HepG2 (cell line): ENCODE results near the gene ZBTB25. TPM values are rescaled to one million over a fixed set of nuclear protein-coding genes. Genes with fewer than 3 reads are reported as not detected.

Experiments
- ATAC-seq: fragments of 200-7000 bp; cut with Tn5 transposase; 3 replicates; pipeline ENCODE4 v1.9.1; 2020; ENCODE audit warnings: mild to moderate bottlenecking, moderate library complexity
- BruUV-seq: library from RNA; stranded (reverse); fragments of 400-500 nt; replicated peaks from 2 replicates; lab custom pipeline; 2021; lab: Mats Ljungman, UMichigan
- CTCF ChIA-PET: fragments of 300-600 bp; formaldehyde crosslinking; extraction: SDS; loops from one replicate; lab custom pipeline; 2021; ENCODE audit warnings: low total read pairs, inconsistent platforms, low intra/inter-chr PET ratio; lab: Yijun Ruan, JAX
- POLR2A ChIA-PET: fragments of 350-600 bp; sonication (Branson Sonifier 250); formaldehyde crosslinking; loops from one replicate; lab custom pipeline; 2020; ENCODE audit warnings: antibody characterized with exemption, inconsistent platforms; lab: Yijun Ruan, JAX
- DNase-seq: peaks from one replicate; pipeline ENCODE4 v3.0.0-alpha.2; 2015; ENCODE audit warnings: low spot score
- FAIRE-seq: peaks from 3 replicates; lab custom pipeline; 2011; peaks lifted over from hg19 to GRCh38; lab: Jason Lieb, UNC
- H2AFZ ChIP-seq: one replicate; pipeline ENCODE4 v1.6.1; 2011; ENCODE audit warnings: low read length, inconsistent platforms
- H3K27ac ChIP-seq: fragments of 300-600 bp; 3 replicates; pipeline ENCODE4 v1.8.0; 2011; ENCODE audit warnings: mixed run types, mild to moderate bottlenecking, mixed read lengths, low read length, inconsistent platforms; ENCODE audit not compliant: insufficient read depth; ENCODE audit errors: extremely low read length
- H3K27me3 ChIP-seq, 2 experiments: fragments of 200-600 bp in 1 of 2; 2 replicates in 1 of 2; 3 replicates in 1 of 2; pipeline versions ENCODE4 v1.6.0 to v1.8.0; 2011; ENCODE audit warnings: low read length in 2 of 2, mild to moderate bottlenecking in 2 of 2, moderate library complexity in 2 of 2, inconsistent platforms in 1 of 2; ENCODE audit not compliant: insufficient read depth in 2 of 2, control insufficient read depth in 1 of 2
- H3K36me3 ChIP-seq, 2 experiments: fragments of 200-600 bp in 1 of 2; replicated peaks in 1 of 2; 2 replicates in 1 of 2; 3 replicates in 1 of 2; pipeline versions ENCODE4 v1.5.1 to v1.8.0; 2011; ENCODE audit warnings: low read length in 2 of 2, inconsistent platforms in 1 of 2; ENCODE audit not compliant: insufficient read depth in 2 of 2, control insufficient read depth in 1 of 2
- H3K4me1 ChIP-seq: 2 replicates; pipeline ENCODE4 v1.5.1; 2012; ENCODE audit warnings: low read length, inconsistent platforms; ENCODE audit not compliant: insufficient read depth
- H3K4me2 ChIP-seq: 2 replicates; pipeline ENCODE4 v1.6.0; 2011; ENCODE audit warnings: low read depth, low read length, inconsistent platforms
- H3K4me3 ChIP-seq, 3 experiments: fragments of 200-600 bp in 1 of 3; sonication (generic), shearing (Covaris generic) in 1 of 3; replicated peaks in 1 of 3; 2 replicates each; pipeline ENCODE4 v1.5.1; 2011 to 2016; ENCODE audit warnings: low read length in 3 of 3, inconsistent platforms in 2 of 3, low read depth in 2 of 3, mild to moderate bottlenecking in 2 of 3, control low read depth in 1 of 3, mixed read lengths in 1 of 3; ENCODE audit not compliant: insufficient read depth in 1 of 3
- H3K79me2 ChIP-seq: one replicate; pipeline ENCODE4 v1.6.1; 2011; ENCODE audit warnings: low read length, inconsistent platforms; ENCODE audit not compliant: insufficient read depth
- H3K9ac ChIP-seq: 2 replicates; pipeline ENCODE4 v1.6.0; 2011; ENCODE audit warnings: mild to moderate bottlenecking, low read depth, low read length, inconsistent platforms; ENCODE audit not compliant: insufficient read depth
- H3K9me3 ChIP-seq: 2 replicates; pipeline ENCODE4 v1.5.1; 2012; ENCODE audit warnings: mild to moderate bottlenecking, low read length
- H4K20me1 ChIP-seq: 2 replicates; pipeline ENCODE4 v1.6.0; 2011; ENCODE audit warnings: inconsistent platforms, mild to moderate bottlenecking, low read length, moderate library complexity; ENCODE audit not compliant: insufficient read depth
- BORCS8-MEF2B ChIP-seq: sonication (generic); formaldehyde crosslinking; IDR thresholded peaks from 2 replicates; pipeline ENCODE4 v1.8.0; 2022; ENCODE audit warnings: mild to moderate bottlenecking, missing genetic modification reagents
- CHD2 ChIP-seq: IDR thresholded peaks from 2 replicates; pipeline ENCODE4 v1.6.1; 2011; ENCODE audit warnings: low read depth, low read length, improper control_type of control experiment
- EZH2 ChIP-seq: conservative IDR thresholded peaks from 2 replicates; pipeline ENCODE4 v1.6.1; 2012; ENCODE audit warnings: mild to moderate bottlenecking, low read depth, low read length, moderate library complexity
- GMEB1 ChIP-seq: sonication (generic); formaldehyde crosslinking; IDR thresholded peaks from 2 replicates; pipeline ENCODE4 v1.5.1; 2020; ENCODE audit warnings: missing genetic modification reagents, mild to moderate bottlenecking, borderline replicate concordance
- HDAC6 ChIP-seq: fragments of 200-600 bp; sonication (generic); IDR thresholded peaks from 2 replicates; pipeline ENCODE4 v1.7.0; 2017; ENCODE audit warnings: mild to moderate bottlenecking, antibody characterized with exemption, low read length, low read depth
- HES4 ChIP-seq: sonication (generic); formaldehyde crosslinking; IDR thresholded peaks from 2 replicates; pipeline ENCODE4 v1.9.0; 2021; ENCODE audit warnings: mild to moderate bottlenecking, missing genetic modification reagents, borderline replicate concordance
- HHEX ChIP-seq: IDR thresholded peaks from 2 replicates; pipeline ENCODE4 v1.6.1; 2016; ENCODE audit warnings: control low read depth
- HIVEP1 ChIP-seq: sonication (generic); formaldehyde crosslinking; IDR thresholded peaks from 2 replicates; pipeline ENCODE4 v1.4.0; 2020; ENCODE audit warnings: mild to moderate bottlenecking, missing genetic modification reagents
- HNRNPUL1 ChIP-seq: fragments of 200-400 bp; formaldehyde crosslinking; IDR thresholded peaks from 2 replicates; pipeline ENCODE4 v1.6.1; 2017; ENCODE audit warnings: low read depth, mild to moderate bottlenecking, low read length, moderate library complexity
- KLF13 ChIP-seq: sonication (generic); formaldehyde crosslinking; IDR thresholded peaks from 2 replicates; pipeline ENCODE4 v1.4.0; 2020; ENCODE audit warnings: mild to moderate bottlenecking, missing genetic modification reagents
- LCORL ChIP-seq, 2 experiments: fragments of 450-650 bp in 1 of 2; sonication (generic) in 1 of 2; formaldehyde crosslinking in 1 of 2; IDR thresholded peaks; 2 replicates each; pipeline versions ENCODE4 v1.5.0 to v1.6.1; 2017 to 2020; ENCODE audit warnings: antibody characterized with exemption in 1 of 2, missing genetic modification reagents in 1 of 2
- NKX3-1 ChIP-seq: sonication (generic); formaldehyde crosslinking; IDR thresholded peaks from 2 replicates; pipeline ENCODE4 v1.5.0; 2020; ENCODE audit warnings: missing genetic modification reagents
- TBX2 ChIP-seq: sonication (generic); formaldehyde crosslinking; IDR thresholded peaks from 2 replicates; pipeline ENCODE4 v1.5.0; 2020; ENCODE audit warnings: missing genetic modification reagents, mild to moderate bottlenecking, borderline replicate concordance
- ZMYM3 ChIP-seq: sonication (generic); formaldehyde crosslinking; IDR thresholded peaks from 2 replicates; pipeline ENCODE4 v1.5.1; 2020; ENCODE audit warnings: mild to moderate bottlenecking, missing genetic modification reagents
- ZNF280D ChIP-seq: sonication (generic); formaldehyde crosslinking; IDR thresholded peaks from 2 replicates; pipeline ENCODE4 v1.5.1; 2020; ENCODE audit warnings: mild to moderate bottlenecking, missing genetic modification reagents
- ZNF569 ChIP-seq: sonication (generic); formaldehyde crosslinking; IDR thresholded peaks from 2 replicates; pipeline ENCODE4 v1.5.0; 2020; ENCODE audit warnings: mild to moderate bottlenecking, missing genetic modification reagents, moderate library complexity, borderline replicate concordance
- ZNF615 ChIP-seq: sonication (generic); formaldehyde crosslinking; IDR thresholded peaks from 2 replicates; pipeline ENCODE4 v1.5.0; 2020; ENCODE audit warnings: mild to moderate bottlenecking, missing genetic modification reagents, borderline replicate concordance
- ZNF781 ChIP-seq: sonication (generic); formaldehyde crosslinking; IDR thresholded peaks from 2 replicates; pipeline ENCODE4 v1.5.1; 2020; ENCODE audit warnings: borderline replicate concordance, mild to moderate bottlenecking, missing genetic modification reagents; ENCODE audit errors: not compliant biosample characterization
- WGBS: methylation state at CpG from one replicate; pipeline ENCODE4 v1.1.6; 2017; ENCODE audit warnings: low lambda C conversion rate; 5-methylcytosine and 5-hydroxymethylcytosine counted together
- in situ Hi-C: cut with HindIII; loops from 2 replicates; pipeline ENCODE4 v1.10.0; 2017; ENCODE audit warnings: low pct_unique_long_range_greater_than_20kb; ENCODE audit not compliant: extremely low pct_ligation_motif_present
- intact Hi-C: fragments of 100-400 bp; cut with micrococcal nuclease; formaldehyde crosslinking; loops from one replicate; pipeline ENCODE4 v1.10.0; 2022; ENCODE audit not compliant: unreplicated experiment
- polyA plus RNA-seq, 8 experiments: library from polyadenylated mRNA; depleted of rRNA in 3 of 8; stranded (reverse) in 7 of 8; unstranded in 1 of 8; fragments of >200 nt; fragmentation: Illumina TruSeq in 4 of 8; extraction: Trizol in 4 of 8; gene quantifications; 2 replicates each; pipeline versions ENCODE4 v1.2.1 to v1.2.3, GENCODE V29; 2011 to 2016; ENCODE audit warnings: low read depth in 4 of 8, missing spikeins in 1 of 8, mixed read lengths in 1 of 8; ENCODE audit not compliant: insufficient read depth in 1 of 8
- total RNA-seq, 5 experiments: library from RNA; depleted of rRNA; stranded (reverse); fragments of >200 nt; fragmentation: Illumina TruSeq; extraction: Trizol; gene quantifications; 2 replicates each; pipeline ENCODE4 v1.2.3, GENCODE V29; 2016; ENCODE audit warnings: low read depth in 1 of 5
- TF ChIP-seq, protein P1 (sequence below): sonication (generic); formaldehyde crosslinking; IDR thresholded peaks from 2 replicates; pipeline ENCODE4 v1.4.0; 2020; ENCODE audit warnings: mild to moderate bottlenecking, missing genetic modification reagents

Gene ZBTB25
- total and polyA plus RNA-seq, 2 of the 13 experiments (the other 11 are each of a cell fraction or from before 2014, with no cell fraction given), result 3.5 to 7.6 TPM

DNA sequence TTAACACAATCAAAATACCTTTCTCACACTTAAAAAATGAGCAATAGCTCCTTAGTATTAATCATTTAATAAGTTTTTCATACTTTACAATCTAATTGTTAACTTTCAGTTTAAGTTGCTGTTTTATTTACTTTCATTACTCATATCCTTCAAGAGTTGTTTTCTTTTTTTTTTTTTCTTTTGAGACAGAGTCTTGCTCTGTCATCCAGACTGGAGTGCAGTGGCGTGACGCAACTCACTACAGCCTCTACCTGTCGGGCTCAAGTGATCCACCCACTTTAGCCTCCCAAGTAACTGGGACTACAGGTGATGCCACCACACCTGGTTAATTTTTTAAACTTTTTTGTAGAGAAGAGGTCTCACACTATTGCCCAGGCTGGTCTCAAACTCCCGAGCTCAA is 17.1 kb upstream of the ZBTB25 start (continued):
- no peak for TF ChIP-seq EZH2
- no peak for TF ChIP-seq LCORL (IDR thresholded peaks at IDR 0.05)
- TF ChIP-seq LCORL (CRISPR knock-in tag; IDR thresholded peaks at IDR 0.05), result no peak
- TF ChIP-seq ZMYM3, result no peak
- TF ChIP-seq BORCS8-MEF2B, result no peak
- TF ChIP-seq HIVEP1 (CRISPR knock-in tag), result no peak
- TF ChIP-seq HES4 (CRISPR knock-in tag), result no peak
- TF ChIP-seq GMEB1 (CRISPR knock-in tag), result no peak
- no peak for TF ChIP-seq ZNF615 (CRISPR knock-in tag)
- no peak for TF ChIP-seq NKX3-1 (CRISPR knock-in tag)

GRCh38 chr14:64518229-64518628 is 14.6 kb upstream of the ZBTB25 start:
- no peak for ATAC-seq
- in situ Hi-C loops (no loop called here), intact Hi-C loops (no loop called here)
- H3K36me3 ChIP-seq, result peaks cover 6 to 18% of the 10 kb centered on the region in 2 experiments; a peak in 4 of 5 replicates
- POLR2A ChIA-PET, result no interaction called here
- H2AFZ ChIP-seq, result no peak overlapping the region
- no peak overlapping the region for H3K27ac ChIP-seq
- H3K9me3 ChIP-seq, result no peaks in the 10 kb centered on the region
- CTCF ChIA-PET, result no interaction called here
- no peak overlapping the region for H3K9ac ChIP-seq
- no peak overlapping the region for H3K4me3 ChIP-seq
- H3K27me3 ChIP-seq, result no peaks in the 10 kb centered on the region
- peaks cover 3% of the 10 kb centered on the region; the same call in 1 of the 2 replicates for H4K20me1 ChIP-seq
- H3K79me2 ChIP-seq, result peaks cover 44% of the 10 kb centered on the region
- DNase-seq, result no peak
- BruUV-seq, result no TSS peak
- 93% methylated on average over 4 of the region's 4 CpGs for WGBS
- no peak for FAIRE-seq
- no peak overlapping the region for H3K4me2 ChIP-seq
- no peaks in the 10 kb centered on the region for H3K4me1 ChIP-seq
- TF ChIP-seq ZNF781 (CRISPR knock-in tag) (no peak), HNRNPUL1 (no peak), HHEX (no peak), TBX2 (CRISPR knock-in tag) (no peak), HDAC6 (no peak), ZNF569 (CRISPR knock-in tag) (no peak), ZNF280D (CRISPR knock-in tag) (no peak), KLF13 (CRISPR knock-in tag) (no peak), CHD2 (no peak)
- TF ChIP-seq, protein P1, sequence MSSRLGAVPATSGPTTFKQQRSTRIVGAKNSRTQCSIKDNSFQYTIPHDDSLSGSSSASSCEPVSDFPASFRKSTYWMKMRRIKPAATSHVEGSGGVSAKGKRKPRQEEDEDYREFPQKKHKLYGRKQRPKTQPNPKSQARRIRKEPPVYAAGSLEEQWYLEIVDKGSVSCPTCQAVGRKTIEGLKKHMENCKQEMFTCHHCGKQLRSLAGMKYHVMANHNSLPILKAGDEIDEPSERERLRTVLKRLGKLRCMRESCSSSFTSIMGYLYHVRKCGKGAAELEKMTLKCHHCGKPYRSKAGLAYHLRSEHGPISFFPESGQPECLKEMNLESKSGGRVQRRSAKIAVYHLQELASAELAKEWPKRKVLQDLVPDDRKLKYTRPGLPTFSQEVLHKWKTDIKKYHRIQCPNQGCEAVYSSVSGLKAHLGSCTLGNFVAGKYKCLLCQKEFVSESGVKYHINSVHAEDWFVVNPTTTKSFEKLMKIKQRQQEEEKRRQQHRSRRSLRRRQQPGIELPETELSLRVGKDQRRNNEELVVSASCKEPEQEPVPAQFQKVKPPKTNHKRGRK (CRISPR knock-in tag), result no peak
